ENCODE data around the gene NME4. TPM values are rescaled to one million over a fixed set of nuclear protein-coding genes. Genes with fewer than 3 reads are reported as not detected.

The NME4 gene
- total RNA-seq, 1 experiment from 2014 or later, result 35.6 TPM

GRCh38 chr16:363110-363765 lies 33.8 kb upstream of the NME4 start:
- no peak for DNase-seq (ENCODE audit: low read depth)

DNA sequence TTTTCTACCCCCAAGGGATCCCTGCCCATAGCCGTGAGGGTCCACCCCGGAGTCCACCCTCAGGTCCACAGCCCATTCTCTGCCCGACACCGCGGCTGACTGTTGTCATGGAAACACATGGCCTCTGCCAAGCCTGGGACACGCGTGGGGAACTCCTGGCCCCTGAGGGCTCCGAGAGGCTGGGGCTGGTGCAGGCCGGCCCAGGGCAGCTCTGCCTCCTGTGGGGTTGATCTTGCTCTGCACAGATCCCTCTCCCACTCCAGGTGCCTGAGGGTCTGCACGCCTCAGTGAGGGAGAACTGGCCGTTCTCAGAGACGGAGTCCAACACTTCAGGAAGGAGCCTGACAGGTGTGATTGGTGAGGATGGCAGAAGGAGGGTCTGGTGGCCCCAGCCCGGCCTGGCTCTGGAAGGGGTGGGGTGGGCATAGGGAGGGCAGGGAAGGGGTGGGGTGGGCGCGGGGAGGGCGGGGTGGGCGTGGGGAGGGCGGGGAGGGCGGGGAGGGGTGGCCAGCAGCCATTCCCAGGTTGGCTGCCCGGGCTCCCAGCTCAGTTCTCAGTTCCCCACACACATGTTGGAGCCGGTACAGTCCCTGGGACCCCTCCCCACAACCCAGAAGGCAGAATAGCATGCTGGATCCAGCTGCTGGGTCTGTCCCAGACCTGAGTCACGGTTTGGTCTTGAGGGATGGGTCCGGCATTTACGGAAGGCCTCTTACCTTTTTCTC lies 33.1 kb upstream of the NME4 start:
- no peak for DNase-seq (ENCODE audit: low read depth)

- DNase-seq (ENCODE audit: low read depth), result no peak
Measured at GRCh38 chr16:364595-365491, 32.2 kb upstream of the NME4 start.

- no peak for DNase-seq (ENCODE audit: low read depth)
Measured at GRCh38 chr16:366476-366875, 30.5 kb upstream of the NME4 start.

GRCh38 chr16:367333-367903 lies 29.6 kb upstream of the NME4 start:
- DNase-seq (ENCODE audit: low read depth), result no peak

GRCh38 chr16:368388-369158 lies 28.4 kb upstream of the NME4 start:
- no peak for DNase-seq (ENCODE audit: low read depth)

DNA sequence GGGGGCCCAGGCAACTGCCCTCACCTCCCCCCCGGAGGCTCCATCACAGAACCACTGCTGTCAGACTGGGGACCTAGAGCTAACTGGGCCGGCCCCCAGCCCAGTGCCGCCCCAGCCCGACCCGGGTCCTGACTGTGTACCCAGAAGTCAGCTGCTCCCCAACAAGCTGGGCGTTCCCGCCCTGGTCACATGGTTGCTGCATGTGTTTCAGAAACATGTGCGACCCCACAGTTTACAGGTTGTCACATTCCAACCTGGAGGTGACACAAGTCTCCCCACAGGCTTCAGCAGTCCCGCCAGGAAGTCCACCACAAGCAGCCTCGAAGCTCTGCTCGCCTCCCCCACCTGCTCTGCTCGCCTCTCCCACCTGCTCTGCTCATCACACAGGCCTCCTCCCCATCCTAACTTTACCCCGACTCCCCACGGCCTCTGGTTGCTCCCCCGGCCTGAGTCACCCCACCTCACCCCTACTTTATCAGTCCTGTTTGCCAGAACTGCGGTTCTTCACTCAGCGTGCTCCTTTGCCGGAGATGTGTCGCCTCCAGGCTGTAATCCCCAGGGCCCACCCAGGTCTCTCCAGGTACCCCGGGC lies 27.6 kb upstream of the NME4 start:
- DNase-seq (ENCODE audit: low read depth), result no peak

DNA sequence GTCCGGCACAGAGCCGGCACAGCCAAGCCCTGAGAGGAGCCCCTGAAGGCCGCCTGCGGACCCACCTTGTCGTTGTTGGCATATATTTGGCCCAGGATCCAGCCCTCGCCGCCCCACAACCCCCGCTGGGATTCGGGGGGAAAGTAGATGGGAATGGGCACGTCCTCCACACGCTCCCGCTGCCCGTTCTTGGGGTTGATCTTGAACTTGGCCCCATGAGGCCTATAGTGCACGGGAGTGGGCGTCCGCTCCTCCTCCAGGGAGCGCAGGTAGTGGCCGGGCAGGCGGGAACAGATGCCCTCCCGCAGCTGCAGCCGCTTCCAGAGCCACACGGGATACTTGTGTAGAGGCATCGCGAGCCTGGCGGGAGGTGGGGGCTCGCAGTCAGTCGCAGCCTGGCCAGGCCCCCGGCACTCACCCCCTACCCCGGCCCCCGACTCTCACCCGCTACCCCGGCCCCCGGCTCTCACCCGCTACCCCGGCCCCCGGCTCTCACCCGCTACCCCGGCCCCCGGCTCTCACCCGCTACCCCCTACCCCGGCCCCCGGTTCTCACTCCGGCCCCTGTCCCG lies 27.0 kb upstream of the NME4 start:
- no peak for DNase-seq (ENCODE audit: low read depth)

GRCh38 chr16:370443-370842 lies 26.6 kb upstream of the NME4 start, which contains the start of gene MRPL28:
MRPL28 (minus strand) TSS chr16:370538; CDS start chr16:370218, 320 bp downstream.
- peak; percentile 94 for DNase-seq (ENCODE audit: low read depth)

DNA sequence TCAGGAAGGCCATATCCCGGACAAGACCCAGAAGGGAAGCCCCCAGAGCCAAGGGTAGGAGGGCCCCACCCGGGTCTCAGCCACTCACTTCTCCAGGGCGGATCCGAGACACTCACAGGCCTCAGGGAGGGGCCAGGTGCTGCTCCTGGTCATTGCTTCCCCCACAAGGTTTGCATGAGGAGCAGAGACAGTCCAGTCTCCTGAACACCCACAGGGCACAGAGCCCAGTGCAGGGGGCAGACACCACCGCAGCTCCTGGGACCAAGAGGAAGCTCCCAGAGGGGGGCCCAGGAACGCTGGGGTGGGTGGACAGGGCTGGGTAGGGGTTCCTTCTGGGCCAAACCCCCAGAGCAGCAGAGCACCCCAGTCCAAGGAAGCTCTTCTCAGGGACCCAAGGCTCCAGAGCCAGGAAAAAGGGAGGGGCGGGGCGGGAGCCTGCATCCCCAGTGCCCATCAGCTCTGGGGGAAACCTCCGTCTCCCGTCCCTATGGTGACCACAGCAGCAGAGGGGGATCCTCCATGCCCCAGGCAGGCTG lies 26.0 kb upstream of the NME4 start:
- DNase-seq (ENCODE audit: low read depth), result no peak

- no peak for DNase-seq (ENCODE audit: low read depth)
Measured at GRCh38 chr16:371515-372301, 25.3 kb upstream of the NME4 start.

- DNase-seq (ENCODE audit: low read depth), result no peak
Measured at GRCh38 chr16:372302-372983, 24.6 kb upstream of the NME4 start.

- DNase-seq (ENCODE audit: low read depth), result no peak
Measured at GRCh38 chr16:373020-373598, 23.9 kb upstream of the NME4 start.

DNA sequence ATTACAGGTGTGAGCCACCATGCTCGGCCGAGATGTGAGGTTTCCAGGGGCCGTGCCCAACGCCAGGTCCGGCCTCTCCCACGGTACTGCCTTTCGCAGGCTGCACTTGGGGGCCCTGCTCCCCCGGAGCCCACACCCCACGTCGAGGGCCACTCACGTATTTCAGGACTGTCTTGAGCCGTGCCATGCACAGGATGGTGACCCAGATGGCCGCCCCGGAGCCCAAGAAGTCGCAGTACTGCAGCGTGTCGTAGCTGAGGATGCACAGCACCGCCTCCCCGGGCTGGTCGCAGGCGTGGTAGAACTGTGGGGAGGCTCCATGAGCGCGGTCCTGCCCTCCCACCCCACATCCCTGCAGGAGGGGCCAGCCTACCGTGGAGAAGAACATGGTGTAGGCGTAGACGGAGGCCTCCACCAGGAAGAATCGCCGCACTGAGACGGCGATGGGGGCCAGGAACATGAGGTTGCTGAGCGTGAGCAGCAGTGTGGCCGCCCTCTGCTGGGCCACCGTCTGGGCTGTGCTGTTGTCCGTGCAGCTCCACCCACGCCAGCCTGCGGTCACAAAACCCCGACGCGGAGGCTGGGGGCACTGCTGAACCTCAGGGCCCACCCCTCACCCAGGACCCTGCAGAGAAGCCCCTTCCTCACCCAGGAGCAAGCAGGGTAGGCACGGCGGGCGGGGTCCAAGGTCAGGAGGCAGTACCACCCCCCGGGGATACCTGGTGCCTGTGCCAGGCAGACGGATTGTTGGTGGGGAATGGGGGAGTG lies 23.0 kb upstream of the NME4 start:
- DNase-seq (ENCODE audit: low read depth), result no peak

DNA sequence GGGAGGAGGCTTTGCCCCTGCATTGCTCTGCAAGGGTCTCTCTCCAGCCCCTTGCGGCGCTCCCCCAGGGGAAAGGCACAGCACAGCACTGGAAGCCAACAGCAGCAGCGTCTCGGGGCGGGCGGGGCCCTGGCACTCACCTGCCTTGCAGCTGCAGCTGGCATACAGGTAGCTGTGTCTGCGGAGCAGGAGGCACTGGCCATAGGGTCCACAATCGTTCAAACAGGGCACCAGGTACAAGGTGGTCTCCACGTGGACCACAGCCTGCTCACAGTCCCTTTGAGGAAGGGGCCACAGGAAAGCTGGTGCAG lies 22.4 kb upstream of the NME4 start:
- no peak for DNase-seq (ENCODE audit: low read depth)

GRCh38 chr16:375212-375611 lies 21.8 kb upstream of the NME4 start:
- no peak for DNase-seq (ENCODE audit: low read depth)

DNA sequence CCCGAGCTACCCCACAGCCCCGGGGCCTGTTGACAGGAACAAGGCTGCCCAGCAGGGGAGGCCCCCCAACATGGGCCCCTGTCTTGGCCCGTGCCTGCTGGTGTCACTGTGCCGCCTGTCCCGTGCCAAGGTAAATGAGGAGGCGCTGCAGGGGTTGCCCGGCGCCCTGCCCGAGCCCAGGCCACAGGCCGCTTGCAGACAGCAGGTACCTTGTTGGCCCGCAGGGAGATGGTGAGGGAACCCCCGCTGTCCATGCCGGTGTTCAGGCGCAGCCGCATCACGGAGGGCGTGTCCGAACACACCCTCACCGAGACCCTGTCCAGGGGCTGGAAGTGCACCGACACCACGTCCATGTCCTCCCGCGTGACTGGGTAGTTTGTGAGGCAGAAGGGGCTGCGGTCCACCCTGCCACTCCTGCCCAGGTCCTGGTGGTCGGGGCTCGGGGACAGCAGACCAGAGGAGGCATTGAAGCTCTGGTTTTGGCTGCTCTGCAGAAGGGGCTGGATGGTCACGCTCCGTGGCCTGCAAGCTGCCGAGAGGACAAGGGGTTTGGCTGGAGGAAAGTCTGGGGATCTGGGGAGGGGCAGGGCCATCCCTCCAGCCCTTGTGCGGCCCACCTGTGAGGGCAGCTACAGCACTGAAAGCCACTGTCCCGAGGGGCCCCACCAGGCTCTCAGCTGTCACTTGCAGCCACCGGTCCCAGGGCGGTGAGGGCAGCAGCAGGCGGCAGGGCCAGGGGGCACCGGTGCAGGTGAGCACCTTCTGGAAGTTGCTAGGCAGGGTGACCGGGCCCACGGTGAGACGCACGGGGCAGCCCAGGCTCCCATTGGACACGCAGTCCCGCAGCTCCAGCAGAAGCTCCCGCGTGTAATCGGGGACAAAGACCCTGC lies 20.8 kb upstream of the NME4 start:
- DNase-seq (ENCODE audit: low read depth), result no peak

Measured in Daoy (cell line).